Cortex of kidney (tissue), 1 donor: ENCODE measurements around the gene KMT2C.
"Not testable (repeated sequence)": the region's sequence is repeated elsewhere in the genome, so short reads cannot be mapped to it uniquely, and the experiment has no call there.

Experiments
- DNase-seq: peaks from one replicate; lab custom pipeline; 2025; lab: John Stamatoyannopoulos, UW

Gene KMT2C

DNA sequence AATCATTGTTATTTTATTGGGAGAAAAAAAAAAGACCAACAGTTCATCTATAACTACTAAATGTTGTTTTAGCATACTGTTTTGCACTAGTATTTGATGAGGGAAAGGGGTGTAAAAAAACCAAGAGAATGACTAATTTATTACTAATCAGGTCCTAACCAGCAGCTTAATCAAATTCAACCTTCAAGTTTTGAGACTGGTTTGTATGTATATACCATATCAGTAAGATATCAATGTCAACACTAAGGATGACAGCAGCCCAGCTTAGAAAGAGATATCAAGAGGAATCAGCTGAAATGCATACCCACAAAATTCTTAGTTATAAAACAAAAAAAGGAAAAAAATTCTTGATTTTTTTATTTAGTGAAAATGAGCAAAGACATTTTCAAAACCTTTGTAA lies 122.6 kb downstream of the KMT2C start:
- DNase-seq, result no peak

DNA sequence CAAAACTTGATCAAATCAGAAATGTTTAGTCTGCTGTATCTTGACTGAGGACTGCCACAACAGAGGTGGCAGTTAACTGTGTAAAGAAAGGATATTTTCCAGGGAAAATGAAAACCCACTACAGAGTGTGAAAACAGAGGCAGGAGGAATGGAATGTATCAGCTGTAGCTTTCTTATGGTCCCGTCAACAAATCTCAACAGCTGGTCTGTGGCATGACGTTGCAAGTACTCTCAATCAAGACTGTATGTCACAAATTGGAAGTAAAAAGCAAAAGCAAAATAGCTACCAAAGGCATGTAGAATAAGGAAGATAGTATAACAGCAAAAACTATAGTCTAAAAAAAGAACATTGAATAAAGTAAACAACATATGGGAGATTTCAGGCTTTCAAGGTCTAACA lies 123.5 kb downstream of the KMT2C start:
- no peak for DNase-seq

DNA sequence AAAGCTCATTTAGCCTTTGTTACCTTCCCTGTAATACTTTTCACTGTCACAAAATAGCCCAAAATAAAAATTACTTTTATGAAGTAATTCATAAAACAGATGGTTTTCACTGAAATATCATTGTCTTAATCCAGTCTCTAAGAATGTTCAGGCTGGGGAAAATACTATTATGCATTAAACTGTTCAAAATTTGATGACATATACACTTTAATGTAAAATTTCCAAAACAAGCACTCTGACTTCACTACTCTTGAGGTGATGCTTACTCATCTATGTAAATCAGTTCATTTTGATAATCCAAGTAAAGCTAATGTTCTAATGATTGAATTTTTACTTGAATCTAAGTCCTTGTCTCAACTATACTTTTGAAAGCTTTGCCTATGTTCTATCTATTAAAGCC lies 127.9 kb downstream of the KMT2C start:
- no peak for DNase-seq

DNA sequence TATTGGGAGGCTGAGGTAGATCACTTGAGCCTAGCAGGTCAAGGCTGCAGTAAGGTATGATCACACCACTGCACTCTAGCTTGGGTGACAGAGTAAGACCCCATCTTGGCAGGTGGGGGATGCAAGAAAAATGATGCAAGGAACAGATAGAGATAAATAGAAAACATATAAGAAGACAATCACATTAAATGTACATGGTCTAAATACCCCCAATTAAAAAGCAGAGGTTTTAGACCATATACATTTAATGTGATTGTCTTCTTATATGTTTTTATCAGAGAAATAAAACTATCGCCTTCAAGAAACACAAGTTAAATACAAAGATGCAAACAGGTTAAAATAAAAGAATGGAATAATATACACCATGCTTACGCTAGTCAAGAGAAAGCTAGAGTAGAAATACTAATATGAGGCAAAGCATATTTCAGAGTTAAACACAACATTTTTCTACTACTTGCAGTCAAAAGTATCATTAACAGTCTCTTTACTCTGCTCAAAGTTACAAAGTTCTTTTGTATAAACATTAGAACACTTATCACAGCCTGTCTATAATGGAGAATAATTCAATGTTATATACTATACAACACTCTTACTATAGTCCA lies 136.2 kb downstream of the KMT2C start:
- not testable (repeated sequence) for DNase-seq

DNA sequence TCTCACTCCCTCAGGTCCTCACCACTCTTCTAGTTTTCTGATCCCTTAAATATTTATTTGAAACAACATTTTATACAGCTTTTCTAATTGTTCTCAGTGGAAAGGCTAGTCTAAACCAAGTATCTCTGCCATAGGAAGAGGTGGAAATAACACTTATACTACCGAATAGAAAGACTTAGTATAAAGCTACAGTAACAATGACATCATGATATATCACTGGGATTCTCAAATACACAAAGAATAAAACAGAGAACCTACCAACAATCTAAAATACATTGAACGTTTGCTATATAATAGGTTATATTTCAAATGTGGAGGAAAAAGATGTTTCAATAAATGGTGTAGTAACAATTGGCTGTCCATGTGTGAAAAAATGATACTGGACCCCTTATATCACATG lies 142.9 kb downstream of the KMT2C start:
- DNase-seq, result no peak

DNA sequence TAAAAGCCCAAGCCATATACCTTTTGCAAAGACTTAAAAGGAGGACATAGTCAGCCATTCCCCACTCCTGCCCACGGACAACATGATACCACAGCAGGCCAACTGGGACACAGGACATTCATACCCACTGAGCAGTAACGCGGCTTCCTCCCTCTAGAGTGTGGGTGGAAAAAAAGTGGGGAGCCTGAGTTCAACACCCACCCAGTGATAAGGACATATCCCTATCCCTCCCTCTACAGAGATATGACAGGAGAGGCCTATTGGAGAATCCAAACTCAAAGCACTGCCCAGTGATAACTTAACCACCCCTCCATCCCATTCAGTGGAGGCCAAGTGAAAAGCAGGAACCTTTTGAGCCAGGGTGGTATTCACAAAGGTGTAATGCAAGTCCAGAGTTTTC lies 148.8 kb downstream of the KMT2C start:
- DNase-seq, result not testable (repeated sequence)

DNA sequence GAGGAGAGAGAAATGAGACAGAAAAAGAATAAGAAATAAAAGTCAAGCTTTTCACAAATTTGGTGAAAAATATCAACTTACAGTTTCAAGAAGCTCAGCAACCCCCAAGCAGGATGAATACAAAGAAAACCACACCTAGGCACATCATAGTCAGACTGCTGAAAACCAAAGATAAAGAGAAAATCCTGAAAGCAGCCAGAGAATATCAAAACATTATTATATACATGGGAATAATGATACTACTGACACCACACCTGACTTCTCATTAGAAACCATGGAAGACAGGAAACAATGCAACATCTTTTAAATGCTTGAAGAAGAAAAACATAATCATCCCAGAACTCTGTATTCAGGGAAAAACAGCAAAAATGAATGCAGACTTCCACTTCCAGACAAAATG lies 149.6 kb downstream of the KMT2C start:
- DNase-seq, result not testable (repeated sequence)

DNA sequence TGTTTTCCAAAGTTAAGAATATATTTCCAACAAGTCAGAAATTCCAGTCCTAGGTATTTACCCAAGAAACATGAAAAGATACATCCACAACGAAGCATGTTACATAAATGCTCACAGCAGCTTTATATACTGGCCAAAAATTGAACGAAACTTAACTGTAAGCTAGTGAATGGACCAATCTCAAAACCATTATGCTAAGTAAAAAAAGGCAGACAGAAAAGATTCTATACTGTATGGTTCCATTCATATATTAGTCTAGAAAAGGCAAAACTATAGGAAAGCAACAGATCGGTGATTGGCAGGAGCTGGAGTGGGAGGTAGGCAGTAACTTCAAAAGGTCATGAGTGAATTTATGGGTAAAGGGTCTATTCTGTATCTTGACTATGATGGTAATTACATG lies 150.8 kb downstream of the KMT2C start:
- not testable (repeated sequence) for DNase-seq

DNA sequence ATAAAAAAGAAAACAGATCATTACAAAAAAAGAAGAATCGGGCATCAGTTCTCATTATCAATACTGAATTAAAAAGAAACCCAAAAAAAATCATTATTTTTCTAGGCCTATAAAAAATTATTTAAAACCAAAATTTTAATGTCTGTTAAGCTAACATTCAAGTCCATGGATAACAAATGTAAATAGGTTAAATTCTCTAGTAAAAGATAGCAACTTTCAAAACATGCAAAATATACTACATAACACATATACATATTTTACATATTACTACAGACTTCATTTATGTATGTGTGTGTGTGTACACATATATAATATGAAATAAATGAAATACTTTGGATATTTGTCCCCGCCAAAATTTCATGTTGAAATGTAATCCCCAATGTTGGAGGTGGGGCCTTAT lies 158.1 kb downstream of the KMT2C start:
- not testable (repeated sequence) for DNase-seq

DNA sequence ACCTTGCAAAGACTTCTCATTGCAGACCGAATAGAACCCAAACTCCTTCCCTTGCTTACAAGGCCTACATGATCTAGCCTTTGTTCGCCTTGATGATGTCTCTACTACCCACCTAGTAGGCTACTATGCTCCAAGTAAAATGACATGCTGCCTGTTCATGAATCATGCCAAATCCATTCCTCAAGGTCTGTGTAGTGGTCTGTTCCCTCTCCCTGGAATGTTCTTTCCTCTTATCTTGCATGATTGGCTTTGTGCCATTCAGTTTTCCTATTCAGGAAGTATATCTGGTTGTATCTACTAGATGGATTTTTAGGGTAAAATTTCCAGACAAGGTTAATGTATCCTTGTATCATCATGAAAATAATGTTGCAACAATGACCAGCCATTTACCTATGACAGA lies 165.4 kb downstream of the KMT2C start:
- DNase-seq, result not testable (repeated sequence)

DNA sequence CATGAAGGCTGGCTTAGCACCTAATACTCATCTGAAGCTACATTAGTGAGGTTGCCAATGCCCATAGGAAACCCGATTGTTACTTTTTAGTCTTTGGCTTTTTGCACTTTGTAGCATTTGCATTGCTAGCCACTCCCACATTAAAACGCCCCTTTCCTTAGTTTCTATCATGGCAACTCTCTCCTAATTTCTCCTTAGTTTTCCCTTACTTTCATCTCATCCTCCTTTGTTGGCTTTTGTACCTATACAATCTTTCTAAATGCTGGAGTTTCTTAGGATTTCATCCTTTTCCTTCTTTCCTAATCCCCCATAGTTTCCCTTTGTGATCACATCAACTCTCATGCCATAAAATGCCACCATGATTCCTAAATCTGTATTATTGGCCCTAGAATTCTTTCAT lies 168.9 kb downstream of the KMT2C start:
- DNase-seq, result not testable (repeated sequence)

DNA sequence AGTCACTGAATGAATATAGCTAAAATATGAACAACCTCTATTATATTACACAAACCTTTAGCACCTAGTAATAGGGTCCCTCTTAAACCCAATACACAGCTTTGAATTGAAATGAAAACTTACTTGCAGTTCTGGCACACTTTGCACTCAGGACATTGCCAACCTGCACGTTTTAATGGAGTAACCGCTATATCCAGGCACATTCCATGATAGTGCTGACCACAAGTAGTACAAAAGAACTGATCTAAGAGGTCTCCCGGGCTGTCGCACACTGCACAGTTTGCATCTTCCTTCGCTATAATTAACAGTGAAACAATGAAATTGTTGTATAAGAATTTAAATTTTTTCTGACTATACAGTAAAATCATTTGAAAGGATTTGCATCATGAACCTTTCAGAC lies 170.9 kb downstream of the KMT2C start:
- not testable (repeated sequence) for DNase-seq

DNA sequence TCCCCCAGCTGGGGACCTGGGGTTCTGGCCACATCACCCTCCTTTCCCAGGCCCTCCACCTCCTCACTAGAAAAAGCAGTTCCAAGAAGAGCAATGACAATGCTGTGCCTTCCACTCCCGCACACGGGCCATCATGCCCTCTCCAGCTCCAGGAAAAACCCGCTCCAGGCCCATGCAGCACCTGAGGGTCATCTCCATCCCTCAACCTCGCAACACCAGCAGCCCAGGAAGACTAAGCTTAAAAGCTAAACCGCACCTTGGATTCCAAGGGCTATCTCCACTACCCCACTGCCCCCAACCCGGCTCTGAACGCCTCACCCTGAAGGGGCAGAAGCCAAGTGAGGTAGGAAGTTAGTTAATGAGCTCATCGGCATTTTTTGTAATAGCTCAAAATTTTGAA lies 173.7 kb downstream of the KMT2C start:
- DNase-seq, result not testable (repeated sequence)

DNA sequence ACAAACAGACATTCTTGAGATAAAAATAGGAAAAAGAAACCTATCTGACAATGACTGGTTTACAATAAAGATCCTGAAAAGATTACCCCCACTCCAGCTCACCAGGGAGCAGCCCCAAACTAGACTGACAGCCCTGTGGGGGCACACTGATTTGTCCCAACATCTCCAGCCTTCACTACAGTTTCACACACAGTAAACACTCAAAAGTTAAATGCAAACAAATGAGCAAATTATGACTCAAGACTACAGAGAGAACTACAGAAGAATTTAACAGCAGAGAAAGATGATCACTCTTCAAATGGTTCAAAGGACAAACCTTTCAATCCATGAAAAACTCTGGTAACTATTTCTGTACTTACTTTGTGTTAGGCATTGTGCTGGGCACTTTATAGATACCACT lies 176.2 kb downstream of the KMT2C start:
- not testable (repeated sequence) for DNase-seq

DNA sequence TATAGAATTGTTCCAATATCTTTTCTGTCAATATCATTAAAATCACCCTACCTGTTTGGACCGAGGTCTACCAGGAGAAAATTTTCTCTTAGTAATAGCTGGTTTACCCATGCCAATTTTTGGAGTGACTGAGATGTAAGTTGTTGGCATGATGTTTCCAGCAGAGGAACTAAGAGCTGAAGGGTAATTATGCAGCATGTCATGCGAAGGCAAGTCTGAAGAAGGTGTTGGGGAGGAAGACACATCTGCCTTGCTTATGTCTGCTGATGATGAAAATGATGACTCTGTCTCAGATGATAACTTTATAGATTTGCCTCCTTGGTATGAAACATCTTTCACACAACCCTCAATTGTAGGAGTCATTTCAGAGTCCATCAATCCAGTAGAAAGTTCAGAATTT lies 188.0 kb downstream of the KMT2C start:
- DNase-seq, result not testable (repeated sequence)

DNA sequence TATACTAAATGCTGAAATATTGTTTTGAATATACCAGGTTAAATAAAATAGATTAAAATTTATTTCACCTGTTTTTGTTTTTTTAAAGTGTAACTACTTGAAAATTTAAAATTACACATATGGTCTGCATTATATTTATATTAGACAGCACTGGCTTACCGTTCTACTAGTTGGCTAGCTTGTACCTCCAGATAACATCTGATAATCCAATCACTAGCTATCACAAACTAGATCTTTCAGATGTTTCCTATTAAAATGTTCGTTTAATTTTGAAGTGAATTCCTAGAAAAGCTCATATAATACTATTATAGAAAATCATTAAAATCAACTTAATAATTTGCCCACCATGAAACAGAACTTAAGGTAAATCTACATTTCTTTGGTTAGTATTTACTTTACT lies 190.4 kb downstream of the KMT2C start:
- not testable (repeated sequence) for DNase-seq

DNA sequence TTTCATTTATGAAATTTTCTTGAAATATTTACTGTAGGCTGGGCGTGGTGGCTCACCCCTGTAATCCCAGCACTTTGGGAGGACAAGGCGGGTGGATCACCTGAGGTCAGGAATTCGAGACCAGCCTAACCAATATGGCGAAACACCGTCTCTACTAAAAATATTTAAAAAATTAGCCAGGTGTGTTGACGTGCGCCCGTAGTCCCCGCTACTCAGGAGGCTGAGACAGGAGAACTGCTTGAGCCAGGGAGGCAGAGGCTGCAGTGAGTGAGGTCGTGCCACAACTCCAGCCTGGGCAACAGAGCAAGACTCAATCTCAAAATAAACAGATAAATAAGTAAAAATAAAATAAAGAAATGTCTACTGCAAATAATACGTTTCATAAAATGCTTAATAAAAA lies 192.3 kb downstream of the KMT2C start:
- not testable (repeated sequence) for DNase-seq

DNA sequence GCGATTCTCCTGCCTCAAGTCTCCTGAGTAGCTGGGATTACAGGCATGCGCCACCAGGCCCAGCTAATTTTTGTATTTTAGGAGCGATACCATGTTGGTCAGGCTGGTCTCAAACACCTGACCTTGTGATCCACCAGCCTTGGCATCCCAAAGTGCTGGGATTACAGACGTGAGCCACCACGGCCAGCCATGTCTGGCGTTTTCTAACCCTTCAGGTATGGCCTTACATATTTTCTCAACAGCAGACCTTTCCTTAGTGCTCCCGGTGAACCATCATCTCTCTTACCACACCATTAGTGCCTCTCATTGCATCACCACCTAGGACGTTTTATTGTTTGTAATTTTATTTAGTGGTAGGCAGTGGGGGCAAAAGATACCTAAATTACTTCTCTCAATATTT lies 194.5 kb downstream of the KMT2C start:
- not testable (repeated sequence) for DNase-seq

DNA sequence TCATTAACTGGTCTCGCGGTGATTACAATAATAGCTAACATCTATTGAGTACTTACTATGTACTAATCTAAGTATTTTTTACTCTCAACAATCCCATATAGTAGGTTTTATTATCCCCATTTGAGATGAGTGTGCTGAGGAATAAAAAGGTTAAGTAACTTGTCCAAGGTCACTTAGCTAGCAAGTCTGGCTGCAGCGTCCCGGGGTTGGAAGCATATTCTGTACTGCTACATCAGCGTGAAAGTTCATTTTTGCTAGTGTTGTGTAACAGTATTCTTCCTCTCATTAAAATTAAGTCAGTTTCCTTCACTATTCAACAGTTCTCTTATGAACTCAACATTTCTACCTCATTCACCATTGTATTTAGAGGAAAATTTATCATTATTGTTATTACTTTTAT lies 199.5 kb downstream of the KMT2C start:
- not testable (repeated sequence) for DNase-seq

DNA sequence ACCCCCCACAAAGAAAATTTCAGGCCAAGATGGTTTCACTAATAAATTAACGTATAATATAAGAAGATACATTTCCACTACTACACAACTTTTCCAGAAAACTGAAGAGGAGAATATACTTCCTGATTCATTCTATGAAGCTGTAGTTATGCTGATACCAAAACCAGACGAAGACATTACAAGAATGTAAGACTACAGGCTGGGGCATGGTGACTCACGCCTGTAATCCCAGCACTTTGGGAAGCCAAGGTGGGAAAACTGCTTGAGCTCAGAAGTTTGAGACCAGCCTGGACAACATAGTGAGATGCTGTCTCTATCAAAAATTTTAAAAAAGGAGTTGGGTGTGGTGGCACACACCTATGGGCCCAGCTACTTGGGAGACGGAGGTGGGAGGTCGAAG lies 201.4 kb downstream of the KMT2C start:
- DNase-seq, result not testable (repeated sequence)

DNA sequence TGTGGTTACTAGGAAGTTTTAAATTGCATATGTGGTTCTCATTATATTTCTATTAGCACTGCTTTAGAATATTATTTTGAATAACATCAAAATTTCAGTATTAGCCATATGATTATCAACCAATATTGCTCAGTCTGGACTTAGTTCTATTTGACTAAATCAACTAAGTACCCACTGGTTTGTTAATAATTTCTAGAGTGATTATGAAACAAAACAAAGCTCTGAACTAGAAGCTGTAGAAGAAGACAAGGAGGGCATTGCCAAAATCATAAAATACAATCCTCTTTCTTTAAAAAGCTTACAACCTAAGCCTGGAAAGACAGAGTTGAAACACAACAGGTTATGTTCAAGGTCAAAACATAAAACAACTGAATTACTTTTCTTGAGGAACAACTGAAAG lies 204.7 kb downstream of the KMT2C start:
- DNase-seq, result no peak

DNA sequence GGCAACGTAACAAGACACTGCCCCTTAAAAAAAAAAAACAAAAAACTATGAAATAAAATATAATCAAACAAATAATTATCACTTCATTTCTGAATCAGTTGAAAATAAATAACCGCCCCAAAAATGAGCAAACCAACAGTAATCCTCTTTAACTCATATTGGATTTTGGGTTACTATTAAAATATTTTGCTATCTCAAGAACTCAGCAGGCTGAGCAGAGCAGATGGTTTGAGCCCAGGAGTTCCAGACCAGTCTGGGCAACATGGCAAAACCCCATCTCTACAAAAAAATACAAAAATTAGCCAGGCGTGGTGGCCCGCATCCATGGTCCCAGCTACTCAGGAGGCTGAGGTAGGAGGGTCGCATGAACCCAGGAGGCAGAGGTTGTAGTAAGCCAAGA lies 216.2 kb downstream of the KMT2C start:
- not testable (repeated sequence) for DNase-seq

DNA sequence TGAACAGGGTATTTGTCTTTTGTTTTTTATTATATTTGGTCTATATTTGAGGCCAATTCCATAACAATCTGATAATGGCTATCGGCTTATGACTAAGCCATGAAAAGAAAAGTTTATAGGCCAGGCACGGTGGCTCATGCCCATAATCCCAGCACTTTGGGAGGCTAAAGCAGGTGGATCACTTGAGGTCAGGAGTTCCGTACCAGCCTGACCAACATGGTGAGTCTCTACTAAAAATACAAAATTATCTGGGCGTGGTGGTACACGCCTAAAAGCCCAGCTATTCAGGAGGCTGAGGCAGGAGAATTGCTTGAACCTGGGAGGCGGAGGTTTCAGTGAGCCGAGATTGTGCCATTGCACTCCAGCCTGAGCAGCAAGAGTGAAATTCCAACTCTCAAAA lies 227.0 kb downstream of the KMT2C start:
- DNase-seq, result not testable (repeated sequence)

DNA sequence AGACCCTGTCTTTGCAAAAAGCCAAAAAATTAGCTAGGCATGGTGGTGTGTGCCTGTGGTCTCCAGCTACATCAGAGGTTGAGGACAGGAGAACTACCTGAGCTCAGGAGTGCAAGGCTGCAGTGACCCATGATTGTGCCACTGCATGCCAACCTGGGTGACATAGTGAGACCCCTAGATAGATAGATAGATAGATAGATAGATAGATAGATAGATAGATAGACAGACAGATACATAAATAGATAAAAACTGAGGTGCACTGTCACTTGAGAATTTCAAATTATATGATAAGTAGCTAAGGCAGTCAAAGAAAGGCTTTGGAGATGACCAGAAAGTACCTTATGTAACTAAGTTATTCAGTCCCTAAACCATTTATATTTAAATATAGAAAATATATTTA lies 231.4 kb downstream of the KMT2C start:
- not testable (repeated sequence) for DNase-seq
